GM10266 (cell line): ENCODE measurements around the gene ADGRB2.

Experiments
- DNase-seq: peaks from one replicate; pipeline ENCODE4 v3.0.0; 2012; ENCODE audit errors: extremely low spot score
- TF ChIP-seq, protein P1 (sequence below): IDR thresholded peaks from 2 replicates; pipeline ENCODE4 v1.5.1; 2012; ENCODE audit warnings: mild to moderate bottlenecking, low read depth; ENCODE audit not compliant: control insufficient read depth, insufficient read depth; ENCODE audit errors: missing control alignments

The ADGRB2 gene

DNA sequence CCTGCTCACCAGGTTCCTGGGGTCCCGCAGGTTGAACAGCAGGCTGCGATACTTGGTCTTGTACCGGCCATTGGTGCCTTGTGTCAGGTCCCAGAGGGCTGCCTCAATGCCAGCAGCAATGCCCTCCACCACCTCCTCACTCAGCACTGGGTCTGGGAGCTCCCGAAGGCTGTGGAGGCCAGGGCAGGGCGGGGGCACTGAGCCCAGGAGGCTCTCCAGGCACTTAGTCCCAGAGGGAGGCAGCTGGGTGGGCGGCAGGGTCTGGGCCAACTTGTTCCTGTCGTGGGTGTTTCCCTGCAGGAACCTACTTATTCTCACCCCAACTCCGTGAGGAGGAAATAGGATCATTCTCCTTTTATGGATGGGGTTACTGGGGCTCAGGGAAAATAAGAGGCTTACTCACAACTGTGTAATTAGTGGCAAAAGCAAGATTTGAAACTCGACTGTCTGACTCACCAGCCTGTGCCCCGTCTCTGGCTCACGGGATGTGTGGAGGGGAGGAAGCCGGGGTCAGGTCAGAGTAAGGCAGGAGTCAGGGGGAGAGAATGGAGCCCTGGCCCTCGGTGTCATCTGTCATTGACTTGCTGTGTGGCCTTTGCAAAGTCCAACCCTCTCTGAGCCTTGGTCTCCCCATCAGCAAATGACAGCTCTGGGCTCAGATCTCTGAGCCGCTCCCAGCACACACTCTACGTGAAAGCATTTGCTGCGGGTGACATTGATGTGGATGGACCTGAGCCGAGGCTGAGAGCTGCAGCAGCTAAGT, 34.5 kb upstream of the ADGRB2 start:
- TF ChIP-seq, protein P1, sequence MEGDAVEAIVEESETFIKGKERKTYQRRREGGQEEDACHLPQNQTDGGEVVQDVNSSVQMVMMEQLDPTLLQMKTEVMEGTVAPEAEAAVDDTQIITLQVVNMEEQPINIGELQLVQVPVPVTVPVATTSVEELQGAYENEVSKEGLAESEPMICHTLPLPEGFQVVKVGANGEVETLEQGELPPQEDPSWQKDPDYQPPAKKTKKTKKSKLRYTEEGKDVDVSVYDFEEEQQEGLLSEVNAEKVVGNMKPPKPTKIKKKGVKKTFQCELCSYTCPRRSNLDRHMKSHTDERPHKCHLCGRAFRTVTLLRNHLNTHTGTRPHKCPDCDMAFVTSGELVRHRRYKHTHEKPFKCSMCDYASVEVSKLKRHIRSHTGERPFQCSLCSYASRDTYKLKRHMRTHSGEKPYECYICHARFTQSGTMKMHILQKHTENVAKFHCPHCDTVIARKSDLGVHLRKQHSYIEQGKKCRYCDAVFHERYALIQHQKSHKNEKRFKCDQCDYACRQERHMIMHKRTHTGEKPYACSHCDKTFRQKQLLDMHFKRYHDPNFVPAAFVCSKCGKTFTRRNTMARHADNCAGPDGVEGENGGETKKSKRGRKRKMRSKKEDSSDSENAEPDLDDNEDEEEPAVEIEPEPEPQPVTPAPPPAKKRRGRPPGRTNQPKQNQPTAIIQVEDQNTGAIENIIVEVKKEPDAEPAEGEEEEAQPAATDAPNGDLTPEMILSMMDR, result no peak
- no peak for DNase-seq

DNA sequence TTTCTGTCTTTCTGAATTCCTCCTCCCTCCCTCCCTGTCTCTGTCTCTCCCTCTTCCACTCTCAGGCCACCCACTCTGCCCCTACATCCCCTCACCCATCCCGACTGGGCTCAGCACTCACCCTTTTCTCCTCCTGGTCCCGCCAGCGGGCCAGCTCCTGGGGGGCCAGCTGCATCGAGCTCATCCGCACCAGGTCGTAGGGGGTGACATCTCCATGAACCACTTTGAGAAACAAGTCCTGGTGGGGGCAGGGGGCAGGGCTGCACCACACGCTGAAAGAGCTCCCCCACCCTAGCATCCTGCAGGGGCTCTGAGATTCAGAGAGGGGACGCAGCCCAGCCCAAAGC, 33.9 kb upstream of the ADGRB2 start:
- DNase-seq, result no peak

DNA sequence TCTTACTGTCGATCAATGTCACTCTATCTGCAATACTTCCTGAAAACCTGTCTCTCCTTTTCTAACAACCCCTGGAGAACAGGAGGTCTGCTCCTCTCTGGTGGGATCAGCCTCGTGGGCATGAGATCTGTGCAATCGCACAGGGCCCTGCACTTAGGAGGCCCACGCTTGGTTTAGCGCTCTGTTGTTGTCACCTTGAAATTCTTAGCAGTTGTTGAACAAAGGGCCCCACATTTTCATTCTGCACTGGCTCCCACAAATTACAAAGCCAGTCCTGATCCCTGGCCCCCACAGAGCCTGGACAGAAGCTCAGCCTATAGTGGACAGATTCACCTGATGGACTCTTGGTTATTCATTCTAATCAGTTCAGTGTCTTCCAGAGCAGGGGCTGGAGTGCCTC, 33.1 kb upstream of the ADGRB2 start:
- TF ChIP-seq, protein P1, result no peak
- no peak for DNase-seq

More for the DNA sequence above, 33.9 kb upstream of the ADGRB2 start:
- TF ChIP-seq, protein P1, result no peak

DNA sequence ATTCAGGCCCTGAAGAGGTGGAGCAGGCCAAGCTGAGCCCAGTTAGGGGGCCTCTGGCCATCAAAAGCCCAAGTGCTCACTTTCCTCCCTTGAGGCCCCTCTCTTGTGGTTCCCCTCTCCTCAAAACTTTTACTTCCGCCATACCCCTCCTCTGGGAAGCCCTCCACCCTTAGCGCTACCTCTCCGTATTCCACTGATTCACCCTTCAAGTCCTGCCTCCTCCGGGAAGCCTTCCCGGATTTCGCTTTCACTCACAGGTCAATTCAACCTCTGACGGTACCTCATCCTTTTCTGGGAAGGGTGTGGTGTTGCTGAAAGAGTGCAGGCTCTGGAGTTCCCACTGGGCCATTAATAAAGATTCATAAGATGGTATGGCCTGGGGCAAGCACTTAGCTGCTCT, 32.6 kb upstream of the ADGRB2 start:
- TF ChIP-seq, protein P1, result no peak
- DNase-seq, result no peak

DNA sequence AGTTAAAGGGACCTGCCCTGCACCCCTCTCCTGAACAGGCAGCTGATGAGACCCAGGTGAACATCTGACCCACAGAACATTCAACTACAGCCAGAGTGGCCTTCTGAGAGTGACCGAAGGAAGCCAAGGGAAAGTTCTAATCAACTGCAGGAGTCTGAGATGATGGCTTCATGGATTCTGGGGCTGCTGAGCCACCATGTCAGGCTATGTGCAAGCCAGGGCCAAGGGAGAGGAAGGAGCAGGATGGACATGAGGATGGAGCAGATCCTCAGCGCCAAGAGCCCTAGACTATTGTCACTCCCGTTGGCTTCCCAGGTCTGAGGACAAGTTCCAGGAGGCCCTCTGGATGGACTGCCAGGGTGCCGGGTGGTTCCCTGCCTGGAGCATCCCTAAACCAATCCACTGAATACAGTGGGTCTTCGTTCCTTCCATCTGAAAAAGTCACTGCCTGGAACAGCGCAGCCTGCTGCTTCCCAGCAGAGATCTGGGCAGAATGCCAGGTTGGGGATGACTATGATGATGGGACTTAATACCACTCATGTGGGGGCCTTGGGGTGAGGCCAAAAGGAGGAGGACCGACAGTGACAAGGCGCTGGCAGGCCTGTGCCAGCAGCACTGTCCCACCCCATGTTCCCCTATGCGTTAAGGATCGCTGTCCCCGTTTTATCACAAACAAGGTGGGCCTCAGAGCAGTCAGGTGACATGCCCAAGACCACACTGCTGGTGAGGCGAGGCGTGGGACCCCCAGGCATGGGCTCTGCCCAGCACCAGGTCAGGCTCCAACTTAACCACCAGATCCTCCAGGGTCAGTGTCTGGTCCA, 31.9 kb upstream of the ADGRB2 start:
- TF ChIP-seq, protein P1, result no peak
- DNase-seq, result no peak

DNA sequence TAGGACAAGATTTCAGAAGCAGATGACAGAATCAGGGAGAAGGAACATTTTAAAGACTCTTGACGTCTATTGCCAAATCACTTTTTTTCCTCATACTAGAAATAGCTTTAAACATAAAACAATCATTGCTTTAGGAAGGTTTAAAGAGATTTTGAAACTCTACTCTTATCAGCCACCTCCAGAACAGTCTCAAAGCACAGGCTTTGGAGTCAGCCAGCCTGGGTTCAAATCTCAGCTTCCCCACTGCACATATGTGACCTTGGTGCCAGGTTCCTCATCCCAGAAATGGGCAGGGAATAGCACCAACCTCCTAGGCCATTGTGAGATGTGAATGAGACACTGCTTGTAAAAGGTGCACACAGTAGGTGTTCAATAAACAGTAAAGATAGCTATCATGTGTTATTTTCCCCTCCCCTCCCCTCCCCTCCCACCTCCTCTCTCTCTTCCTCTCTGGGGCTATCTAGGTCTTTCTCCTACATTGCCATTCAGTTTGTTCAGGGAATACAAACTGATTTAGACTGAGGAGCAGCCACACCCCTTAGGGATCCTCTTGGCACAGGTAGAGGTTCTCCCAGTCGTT, 31.0 kb upstream of the ADGRB2 start:
- TF ChIP-seq, protein P1, result no peak
- DNase-seq, result no peak
